ENCODE results near the gene RALGPS2.
A peak's percentile ranks its signal among the peaks of the same experiment; 100 is the strongest.

Gene RALGPS2

GRCh38 chr1:178923512-178923911 lies 198.5 kb downstream of the RALGPS2 start:
- WGBS, 2 experiments: 93 to 100% methylated on average over 2 of the region's 2 CpGs
- Histone ChIP-seq H3K4me1 (ENCODE audit: control insufficient read depth, insufficient read depth, low read length) (peaks cover 6% of the 10 kb centered on the region), H3K9me3 (ENCODE audit: control insufficient read depth, low read length) (no peaks in the 10 kb centered on the region), H3K36me3 (ENCODE audit: control insufficient read depth, insufficient read depth, low read length) (no peaks in the 10 kb centered on the region), H3K4me3 (ENCODE audit: insufficient read depth, low read depth, low read length) (no peak overlapping the region), H3K27ac (ENCODE audit: insufficient read depth, low read depth, low read length, poor library complexity, severe bottlenecking) (no peak overlapping the region), H3K27me3 (ENCODE audit: control insufficient read depth, insufficient read depth, low read length, poor library complexity, severe bottlenecking) (no peaks in the 10 kb centered on the region)

- Histone ChIP-seq H3K27me3 (ENCODE audit: control insufficient read depth, insufficient read depth, low read length, poor library complexity, severe bottlenecking) (no peaks in the 10 kb centered on the region), H3K4me1 (ENCODE audit: control insufficient read depth, insufficient read depth, low read length) (peaks cover 23% of the 10 kb centered on the region), H3K36me3 (ENCODE audit: control insufficient read depth, insufficient read depth, low read length) (no peaks in the 10 kb centered on the region), H3K4me3 (ENCODE audit: insufficient read depth, low read depth, low read length) (no peak overlapping the region), H3K27ac (ENCODE audit: insufficient read depth, low read depth, low read length, poor library complexity, severe bottlenecking) (no peak overlapping the region), H3K9me3 (ENCODE audit: control insufficient read depth, low read length) (no peaks in the 10 kb centered on the region)
- WGBS, 2 experiments: 95 to 100% methylated on average over 1 of the region's 1 CpG
These were observed 201.0 kb downstream of the RALGPS2 start for GRCh38 chr1:178926046-178926445.

- H3K27ac ChIP-seq (ENCODE audit: insufficient read depth, low read depth, low read length, poor library complexity, severe bottlenecking): no peak overlapping the region
- 90 to 93% methylated on average over 4 of the region's 4 CpGs for WGBS, 2 experiments
- no peak overlapping the region for H3K4me3 ChIP-seq (ENCODE audit: insufficient read depth, low read depth, low read length)
- H3K9me3 ChIP-seq (ENCODE audit: control insufficient read depth, low read length): no peaks in the 10 kb centered on the region
- no peaks in the 10 kb centered on the region for H3K36me3 ChIP-seq (ENCODE audit: control insufficient read depth, insufficient read depth, low read length)
- peaks cover 26% of the 10 kb centered on the region for H3K4me1 ChIP-seq (ENCODE audit: control insufficient read depth, insufficient read depth, low read length)
- no peaks in the 10 kb centered on the region for H3K27me3 ChIP-seq (ENCODE audit: control insufficient read depth, insufficient read depth, low read length, poor library complexity, severe bottlenecking)
These were observed 202.0 kb downstream of the RALGPS2 start for GRCh38 chr1:178927003-178927402.

- 91 to 95% methylated on average over 4 of the region's 4 CpGs for WGBS, 2 experiments
- Histone ChIP-seq H3K36me3 (ENCODE audit: control insufficient read depth, insufficient read depth, low read length) (no peaks in the 10 kb centered on the region), H3K27ac (ENCODE audit: insufficient read depth, low read depth, low read length, poor library complexity, severe bottlenecking) (no peak overlapping the region), H3K4me1 (ENCODE audit: control insufficient read depth, insufficient read depth, low read length) (peaks cover 32% of the 10 kb centered on the region), H3K27me3 (ENCODE audit: control insufficient read depth, insufficient read depth, low read length, poor library complexity, severe bottlenecking) (no peaks in the 10 kb centered on the region), H3K4me3 (ENCODE audit: insufficient read depth, low read depth, low read length) (no peak overlapping the region), H3K9me3 (ENCODE audit: control insufficient read depth, low read length) (no peaks in the 10 kb centered on the region)
These were observed 203.0 kb downstream of the RALGPS2 start for GRCh38 chr1:178928041-178928440.

- no peaks in the 10 kb centered on the region for H3K27me3 ChIP-seq (ENCODE audit: control insufficient read depth, insufficient read depth, low read length, poor library complexity, severe bottlenecking)
- H3K9me3 ChIP-seq (ENCODE audit: control insufficient read depth, low read length): no peaks in the 10 kb centered on the region
- peaks cover 32% of the 10 kb centered on the region for H3K4me1 ChIP-seq (ENCODE audit: control insufficient read depth, insufficient read depth, low read length)
- H3K27ac ChIP-seq (ENCODE audit: insufficient read depth, low read depth, low read length, poor library complexity, severe bottlenecking): peak overlapping the region; percentile 64
- no peaks in the 10 kb centered on the region for H3K36me3 ChIP-seq (ENCODE audit: control insufficient read depth, insufficient read depth, low read length)
- 0% methylated on average over 1 of the region's 1 CpG for WGBS, 2 experiments
- H3K4me3 ChIP-seq (ENCODE audit: insufficient read depth, low read depth, low read length): no peak overlapping the region
These were observed 203.9 kb downstream of the RALGPS2 start for GRCh38 chr1:178928976-178929375.

GRCh38 chr1:178931858-178932551 lies 207.0 kb downstream of the RALGPS2 start:
- H3K27ac ChIP-seq (ENCODE audit: insufficient read depth, low read depth, low read length, poor library complexity, severe bottlenecking): no peak overlapping the region
- no peaks in the 10 kb centered on the region for H3K27me3 ChIP-seq (ENCODE audit: control insufficient read depth, insufficient read depth, low read length, poor library complexity, severe bottlenecking)
- no peaks in the 10 kb centered on the region for H3K36me3 ChIP-seq (ENCODE audit: control insufficient read depth, insufficient read depth, low read length)
- H3K4me3 ChIP-seq (ENCODE audit: insufficient read depth, low read depth, low read length): no peak overlapping the region
- peaks cover 32% of the 10 kb centered on the region for H3K4me1 ChIP-seq (ENCODE audit: control insufficient read depth, insufficient read depth, low read length)
- 51% methylated on average over 8 to 9 of the region's 9 CpGs for WGBS, 2 experiments
- H3K9me3 ChIP-seq (ENCODE audit: control insufficient read depth, low read length): no peaks in the 10 kb centered on the region

GRCh38 chr1:178932552-178932906 lies 207.5 kb downstream of the RALGPS2 start:
- Histone ChIP-seq H3K27me3 (ENCODE audit: control insufficient read depth, insufficient read depth, low read length, poor library complexity, severe bottlenecking) (no peaks in the 10 kb centered on the region), H3K4me1 (ENCODE audit: control insufficient read depth, insufficient read depth, low read length) (peaks cover 32% of the 10 kb centered on the region), H3K4me3 (ENCODE audit: insufficient read depth, low read depth, low read length) (no peak overlapping the region), H3K27ac (ENCODE audit: insufficient read depth, low read depth, low read length, poor library complexity, severe bottlenecking) (no peak overlapping the region), H3K9me3 (ENCODE audit: control insufficient read depth, low read length) (no peaks in the 10 kb centered on the region), H3K36me3 (ENCODE audit: control insufficient read depth, insufficient read depth, low read length) (no peaks in the 10 kb centered on the region)
- 91 to 92% methylated on average over 4 of the region's 4 CpGs for WGBS, 2 experiments

GRCh38 chr1:178933105-178933561 lies 208.1 kb downstream of the RALGPS2 start:
- Histone ChIP-seq H3K27me3 (ENCODE audit: control insufficient read depth, insufficient read depth, low read length, poor library complexity, severe bottlenecking) (no peaks in the 10 kb centered on the region), H3K36me3 (ENCODE audit: control insufficient read depth, insufficient read depth, low read length) (no peaks in the 10 kb centered on the region), H3K9me3 (ENCODE audit: control insufficient read depth, low read length) (no peaks in the 10 kb centered on the region), H3K4me3 (ENCODE audit: insufficient read depth, low read depth, low read length) (no peak overlapping the region), H3K4me1 (ENCODE audit: control insufficient read depth, insufficient read depth, low read length) (peaks cover 30% of the 10 kb centered on the region), H3K27ac (ENCODE audit: insufficient read depth, low read depth, low read length, poor library complexity, severe bottlenecking) (no peak overlapping the region)
- WGBS, 2 experiments: 93% methylated on average over 5 of the region's 5 CpGs

GRCh38 chr1:178933709-178934490 lies 208.9 kb downstream of the RALGPS2 start:
- H3K27me3 ChIP-seq (ENCODE audit: control insufficient read depth, insufficient read depth, low read length, poor library complexity, severe bottlenecking): no peaks in the 10 kb centered on the region
- 92 to 96% methylated on average over 6 of the region's 6 CpGs for WGBS, 2 experiments
- H3K4me1 ChIP-seq (ENCODE audit: control insufficient read depth, insufficient read depth, low read length): peaks cover 29% of the 10 kb centered on the region
- no peak overlapping the region for H3K4me3 ChIP-seq (ENCODE audit: insufficient read depth, low read depth, low read length)
- H3K27ac ChIP-seq (ENCODE audit: insufficient read depth, low read depth, low read length, poor library complexity, severe bottlenecking): no peak overlapping the region
- no peaks in the 10 kb centered on the region for H3K36me3 ChIP-seq (ENCODE audit: control insufficient read depth, insufficient read depth, low read length)
- no peaks in the 10 kb centered on the region for H3K9me3 ChIP-seq (ENCODE audit: control insufficient read depth, low read length)

GRCh38 chr1:178934546-178934945 lies 209.5 kb downstream of the RALGPS2 start:
- peaks cover 23% of the 10 kb centered on the region for H3K4me1 ChIP-seq (ENCODE audit: control insufficient read depth, insufficient read depth, low read length)
- H3K4me3 ChIP-seq (ENCODE audit: insufficient read depth, low read depth, low read length): no peak overlapping the region
- WGBS, 2 experiments: 91 to 94% methylated on average over 3 of the region's 3 CpGs
- no peak overlapping the region for H3K27ac ChIP-seq (ENCODE audit: insufficient read depth, low read depth, low read length, poor library complexity, severe bottlenecking)
- H3K36me3 ChIP-seq (ENCODE audit: control insufficient read depth, insufficient read depth, low read length): no peaks in the 10 kb centered on the region
- no peaks in the 10 kb centered on the region for H3K27me3 ChIP-seq (ENCODE audit: control insufficient read depth, insufficient read depth, low read length, poor library complexity, severe bottlenecking)
- no peaks in the 10 kb centered on the region for H3K9me3 ChIP-seq (ENCODE audit: control insufficient read depth, low read length)
